WERI-Rb-1 (cell line): ENCODE results near the gene COL1A1.

Experiments
- DNase-seq: peaks from one replicate; pipeline ENCODE4 v3.0.0-alpha.2; 2020
- H3K27ac ChIP-seq: fragments of 250-450 bp; sonication (Bioruptor Pico); 2 replicates; pipeline ENCODE4 v1.5.1; 2020; ENCODE audit warnings: mild to moderate bottlenecking, moderate library complexity
- H3K27me3 ChIP-seq: fragments of 250-450 bp; sonication (Bioruptor Pico); 2 replicates; pipeline ENCODE4 v1.5.1; 2021; ENCODE audit warnings: mild to moderate bottlenecking, low read depth, moderate library complexity; ENCODE audit not compliant: insufficient read depth, severe bottlenecking
- H3K36me3 ChIP-seq: fragments of 250-450 bp; sonication (Bioruptor Pico); 2 replicates; pipeline ENCODE4 v1.5.1; 2020; ENCODE audit warnings: mild to moderate bottlenecking, moderate library complexity
- H3K4me3 ChIP-seq: 2 replicates; pipeline ENCODE4 v1.5.1; 2011; ENCODE audit warnings: low read depth, mild to moderate bottlenecking, control low read depth, low read length
- H3K9me3 ChIP-seq: fragments of 250-450 bp; sonication (Bioruptor Pico); 2 replicates; pipeline ENCODE4 v1.5.1; 2021; ENCODE audit warnings: mild to moderate bottlenecking, moderate library complexity; ENCODE audit not compliant: severe bottlenecking
- TF ChIP-seq, protein P1 (sequence below): IDR thresholded peaks from 2 replicates; pipeline ENCODE4 v1.5.1; 2011; ENCODE audit warnings: low read depth, mild to moderate bottlenecking, control low read depth, inconsistent platforms, low read length

The COL1A1 gene

DNA sequence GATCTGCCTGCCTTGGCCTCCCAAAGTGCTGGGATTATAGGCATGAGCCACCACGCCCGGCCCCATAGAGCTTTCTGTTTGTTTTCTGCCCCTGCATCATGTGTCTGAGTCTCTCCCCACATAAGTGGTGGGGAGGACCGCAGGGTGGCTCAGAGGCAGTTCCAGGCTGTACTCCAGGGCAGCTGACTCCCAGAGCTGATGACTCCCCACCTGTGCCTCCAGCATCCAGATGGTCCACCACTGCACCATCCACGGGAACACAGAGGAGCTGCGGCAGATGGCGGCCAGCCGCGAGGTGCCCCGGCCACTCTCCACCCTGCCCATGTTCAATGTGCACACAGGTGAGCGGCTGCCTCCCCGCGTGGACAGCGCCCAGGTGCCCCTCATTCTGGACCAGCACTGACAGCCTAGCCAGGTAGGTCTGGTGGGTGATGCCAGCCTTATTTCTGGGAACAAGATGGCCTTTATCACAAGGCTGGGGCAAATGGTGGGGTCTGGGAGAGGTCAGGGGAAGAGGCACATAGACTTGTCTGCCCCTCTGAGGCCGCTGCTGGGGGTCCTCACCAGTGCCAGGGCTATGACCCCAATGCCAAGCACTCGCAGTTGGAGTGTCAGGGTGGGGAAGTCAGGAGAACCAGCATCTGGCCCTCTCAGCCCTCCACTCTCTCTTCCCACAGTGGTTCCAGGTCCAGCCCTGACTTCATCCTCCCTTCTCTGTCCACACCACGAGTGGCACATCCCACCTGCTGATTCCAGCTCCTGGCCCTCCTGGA lies 26.2 kb downstream of the COL1A1 start:
- Histone ChIP-seq H3K36me3 (no peaks in the 10 kb centered on the region), H3K27ac (no peak overlapping the region), H3K9me3 (no peaks in the 10 kb centered on the region), H3K4me3 (no peak overlapping the region), H3K27me3 (no peaks in the 10 kb centered on the region)
- DNase-seq = no peak
- TF ChIP-seq, protein P1, sequence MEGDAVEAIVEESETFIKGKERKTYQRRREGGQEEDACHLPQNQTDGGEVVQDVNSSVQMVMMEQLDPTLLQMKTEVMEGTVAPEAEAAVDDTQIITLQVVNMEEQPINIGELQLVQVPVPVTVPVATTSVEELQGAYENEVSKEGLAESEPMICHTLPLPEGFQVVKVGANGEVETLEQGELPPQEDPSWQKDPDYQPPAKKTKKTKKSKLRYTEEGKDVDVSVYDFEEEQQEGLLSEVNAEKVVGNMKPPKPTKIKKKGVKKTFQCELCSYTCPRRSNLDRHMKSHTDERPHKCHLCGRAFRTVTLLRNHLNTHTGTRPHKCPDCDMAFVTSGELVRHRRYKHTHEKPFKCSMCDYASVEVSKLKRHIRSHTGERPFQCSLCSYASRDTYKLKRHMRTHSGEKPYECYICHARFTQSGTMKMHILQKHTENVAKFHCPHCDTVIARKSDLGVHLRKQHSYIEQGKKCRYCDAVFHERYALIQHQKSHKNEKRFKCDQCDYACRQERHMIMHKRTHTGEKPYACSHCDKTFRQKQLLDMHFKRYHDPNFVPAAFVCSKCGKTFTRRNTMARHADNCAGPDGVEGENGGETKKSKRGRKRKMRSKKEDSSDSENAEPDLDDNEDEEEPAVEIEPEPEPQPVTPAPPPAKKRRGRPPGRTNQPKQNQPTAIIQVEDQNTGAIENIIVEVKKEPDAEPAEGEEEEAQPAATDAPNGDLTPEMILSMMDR = no peak

DNA sequence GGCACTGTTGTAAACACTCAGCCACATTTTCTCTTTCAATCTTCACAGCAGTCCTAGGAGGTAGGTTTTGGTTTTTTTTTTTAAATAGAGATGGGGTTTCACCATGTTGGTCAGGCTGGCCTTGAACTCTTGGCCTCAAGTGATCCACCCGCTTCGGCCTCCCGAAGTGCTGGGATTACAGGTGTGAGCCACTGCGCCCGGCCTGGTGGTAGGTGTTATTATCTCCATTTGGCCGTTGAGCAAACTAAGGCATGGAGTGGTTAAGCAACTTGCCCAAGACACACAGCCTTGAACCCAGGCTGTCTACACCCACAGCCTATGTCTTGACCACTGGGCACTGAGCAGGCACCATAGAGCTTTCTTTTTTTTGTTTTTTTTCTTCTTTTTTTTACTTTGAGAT lies 27.0 kb downstream of the COL1A1 start:
- no peak overlapping the region for H3K27ac ChIP-seq
- no peaks in the 10 kb centered on the region for H3K9me3 ChIP-seq
- TF ChIP-seq, protein P1 = no peak
- no peak overlapping the region for H3K4me3 ChIP-seq
- no peaks in the 10 kb centered on the region for H3K36me3 ChIP-seq
- no peak for DNase-seq
- H3K27me3 ChIP-seq = no peaks in the 10 kb centered on the region

DNA sequence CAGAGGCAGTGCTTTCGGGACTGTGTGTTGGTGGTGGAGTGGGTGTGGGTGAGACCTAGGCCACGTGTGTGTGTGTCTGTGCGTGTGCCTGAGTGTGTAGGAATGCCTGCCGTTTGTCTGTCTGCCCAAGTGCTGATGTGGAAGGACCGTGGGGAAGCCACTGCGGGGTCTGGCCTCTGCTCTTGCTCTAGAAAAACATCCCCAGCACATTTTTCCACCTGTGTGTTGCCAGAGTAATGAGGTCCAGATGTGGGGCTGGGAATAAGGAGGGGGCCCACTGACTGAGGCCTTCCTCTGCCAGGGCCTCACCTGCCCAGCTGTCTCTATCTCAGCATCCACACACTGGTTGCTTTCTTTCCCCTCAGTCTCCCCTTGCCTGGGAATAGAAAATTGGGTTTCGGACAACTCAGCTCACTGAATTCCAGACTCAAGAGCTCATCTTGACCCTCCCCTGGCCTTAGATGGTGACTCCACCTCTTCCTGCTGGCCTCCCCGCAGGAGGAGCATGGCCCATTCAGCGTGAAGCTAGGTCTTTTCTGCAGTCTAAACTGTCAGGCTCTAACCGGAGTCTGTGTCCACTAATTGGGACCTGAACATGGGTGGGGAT lies 28.0 kb downstream of the COL1A1 start:
- Histone ChIP-seq H3K36me3 (no peaks in the 10 kb centered on the region), H3K4me3 (no peak overlapping the region), H3K9me3 (no peaks in the 10 kb centered on the region), H3K27ac (no peak overlapping the region), H3K27me3 (no peaks in the 10 kb centered on the region)
- TF ChIP-seq, protein P1 = no peak
- DNase-seq = no peak

DNA sequence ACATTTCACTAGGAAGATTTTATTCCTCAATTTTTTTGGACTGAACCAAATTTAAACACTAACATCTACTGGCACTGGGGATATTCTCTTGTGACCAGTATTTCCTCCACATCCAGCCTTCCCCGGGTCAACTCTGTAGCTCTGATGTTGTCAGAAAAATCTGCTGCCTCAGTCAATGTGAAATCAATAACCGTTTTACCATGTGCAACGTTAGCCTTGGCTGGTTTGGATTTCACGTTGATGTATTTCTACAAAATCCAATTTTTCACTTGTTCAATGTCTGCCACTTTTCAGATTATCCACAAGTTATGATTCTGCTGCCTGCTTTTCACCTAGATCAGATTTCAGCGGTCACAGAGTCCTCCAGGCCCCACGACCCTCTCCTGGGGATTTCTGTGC lies 28.5 kb downstream of the COL1A1 start:
- Histone ChIP-seq H3K27ac (no peak overlapping the region), H3K36me3 (no peaks in the 10 kb centered on the region), H3K9me3 (no peaks in the 10 kb centered on the region), H3K4me3 (no peak overlapping the region), H3K27me3 (no peaks in the 10 kb centered on the region)
- TF ChIP-seq, protein P1 = no peak
- no peak for DNase-seq

- Histone ChIP-seq H3K27me3 (no peaks in the 10 kb centered on the region), H3K4me3 (no peak overlapping the region), H3K27ac (no peak overlapping the region), H3K36me3 (no peaks in the 10 kb centered on the region), H3K9me3 (no peaks in the 10 kb centered on the region)
- TF ChIP-seq, protein P1 = no peak
- DNase-seq = no peak
Observed at GRCh38 chr17:50172130-50172529, 29.3 kb downstream of the COL1A1 start.
